ENCODE data around the gene THBS4.

The THBS4 gene

GRCh38 chr5:80129146-80129545 is 94.0 kb downstream of the THBS4 start:
- no peaks in the 10 kb centered on the region for H3K36me3 ChIP-seq
- DNase-seq = no peak
- TF ChIP-seq CTCF (IDR thresholded peaks at IDR 0.05; ENCODE audit: low read depth, low read length) = no peak
- H3K4me1 ChIP-seq = peaks cover 7% of the 10 kb centered on the region
- no peaks in the 10 kb centered on the region; the same call in 1 of the 2 replicates for H3K9me3 ChIP-seq
- no peaks in the 10 kb centered on the region for H3K27me3 ChIP-seq
- no peak overlapping the region for H3K4me3 ChIP-seq (ENCODE audit: low read depth, low read length)
